Suprapubic skin (tissue), 4 donors: ENCODE data around the gene SVIL.
"Not testable (repeated sequence)": the region's sequence is repeated elsewhere in the genome, so short reads cannot be mapped to it uniquely, and the experiment has no call there.

Source experiments
- EP300 ChIP-seq: sonication (generic); formaldehyde crosslinking; IDR thresholded peaks from one replicate; pipeline ENCODE4 v1.6.1; 2017; ENCODE audit warnings: antibody characterized with exemption
- POLR2A ChIP-seq, 2 donors: fragments of 450-650 bp; IDR thresholded peaks; one replicate each; pipeline ENCODE4 v1.6.1; 2017; ENCODE audit warnings: antibody characterized with exemption in 2 of 2, mild to moderate bottlenecking in 2 of 2, moderate library complexity in 2 of 2
- POLR2AphosphoS5 ChIP-seq, 3 donors: sonication (generic); formaldehyde crosslinking; IDR thresholded peaks; one replicate each; pipeline ENCODE4 v1.6.1; 2017; ENCODE audit warnings: antibody characterized with exemption in 3 of 3
- TF ChIP-seq, protein P1 (sequence below), 2 donors: fragments of 200-600 bp in 1 of 2; fragments of 450-650 bp in 1 of 2; sonication (generic) in 1 of 2; IDR thresholded peaks; one replicate each; pipeline ENCODE4 v1.5.1; 2016 to 2019; ENCODE audit warnings: antibody characterized with exemption in 2 of 2, mild to moderate bottlenecking in 1 of 2, moderate library complexity in 1 of 2

GRCh38 chr10:29439005-29439404 is 195.8 kb downstream of the SVIL start:
- TF ChIP-seq, protein P1, sequence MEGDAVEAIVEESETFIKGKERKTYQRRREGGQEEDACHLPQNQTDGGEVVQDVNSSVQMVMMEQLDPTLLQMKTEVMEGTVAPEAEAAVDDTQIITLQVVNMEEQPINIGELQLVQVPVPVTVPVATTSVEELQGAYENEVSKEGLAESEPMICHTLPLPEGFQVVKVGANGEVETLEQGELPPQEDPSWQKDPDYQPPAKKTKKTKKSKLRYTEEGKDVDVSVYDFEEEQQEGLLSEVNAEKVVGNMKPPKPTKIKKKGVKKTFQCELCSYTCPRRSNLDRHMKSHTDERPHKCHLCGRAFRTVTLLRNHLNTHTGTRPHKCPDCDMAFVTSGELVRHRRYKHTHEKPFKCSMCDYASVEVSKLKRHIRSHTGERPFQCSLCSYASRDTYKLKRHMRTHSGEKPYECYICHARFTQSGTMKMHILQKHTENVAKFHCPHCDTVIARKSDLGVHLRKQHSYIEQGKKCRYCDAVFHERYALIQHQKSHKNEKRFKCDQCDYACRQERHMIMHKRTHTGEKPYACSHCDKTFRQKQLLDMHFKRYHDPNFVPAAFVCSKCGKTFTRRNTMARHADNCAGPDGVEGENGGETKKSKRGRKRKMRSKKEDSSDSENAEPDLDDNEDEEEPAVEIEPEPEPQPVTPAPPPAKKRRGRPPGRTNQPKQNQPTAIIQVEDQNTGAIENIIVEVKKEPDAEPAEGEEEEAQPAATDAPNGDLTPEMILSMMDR (IDR thresholded peaks at IDR 0.05): not testable (repeated sequence)
- not testable (repeated sequence) for TF ChIP-seq POLR2A (IDR thresholded peaks at IDR 0.05); POLR2AphosphoS5 (IDR thresholded peaks at IDR 0.05); EP300
